ENCODE results near the gene GAS5.
"Not testable (repeated sequence)": the region's sequence is repeated elsewhere in the genome, so short reads cannot be mapped to it uniquely, and the experiment has no call there.

GAS5 gene

DNA sequence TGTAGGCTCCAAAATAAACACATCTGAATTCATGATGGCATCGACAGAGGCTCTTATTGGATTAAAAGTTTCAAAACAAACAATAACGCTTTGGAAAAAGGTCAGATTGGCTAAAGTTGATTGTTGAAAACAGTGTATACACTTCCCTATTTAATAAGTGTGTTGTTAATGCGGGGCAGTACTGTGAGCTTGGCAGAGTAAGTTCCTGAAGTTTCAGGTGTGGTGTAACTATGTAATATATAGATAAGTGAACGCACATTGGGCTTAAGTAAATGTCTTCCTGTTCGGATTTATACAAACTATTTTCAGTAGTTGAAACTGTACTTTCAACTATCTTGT is 1.2 kb upstream of the GAS5 start:
- DNase-seq (ENCODE audit: low read depth): no peak

DNA sequence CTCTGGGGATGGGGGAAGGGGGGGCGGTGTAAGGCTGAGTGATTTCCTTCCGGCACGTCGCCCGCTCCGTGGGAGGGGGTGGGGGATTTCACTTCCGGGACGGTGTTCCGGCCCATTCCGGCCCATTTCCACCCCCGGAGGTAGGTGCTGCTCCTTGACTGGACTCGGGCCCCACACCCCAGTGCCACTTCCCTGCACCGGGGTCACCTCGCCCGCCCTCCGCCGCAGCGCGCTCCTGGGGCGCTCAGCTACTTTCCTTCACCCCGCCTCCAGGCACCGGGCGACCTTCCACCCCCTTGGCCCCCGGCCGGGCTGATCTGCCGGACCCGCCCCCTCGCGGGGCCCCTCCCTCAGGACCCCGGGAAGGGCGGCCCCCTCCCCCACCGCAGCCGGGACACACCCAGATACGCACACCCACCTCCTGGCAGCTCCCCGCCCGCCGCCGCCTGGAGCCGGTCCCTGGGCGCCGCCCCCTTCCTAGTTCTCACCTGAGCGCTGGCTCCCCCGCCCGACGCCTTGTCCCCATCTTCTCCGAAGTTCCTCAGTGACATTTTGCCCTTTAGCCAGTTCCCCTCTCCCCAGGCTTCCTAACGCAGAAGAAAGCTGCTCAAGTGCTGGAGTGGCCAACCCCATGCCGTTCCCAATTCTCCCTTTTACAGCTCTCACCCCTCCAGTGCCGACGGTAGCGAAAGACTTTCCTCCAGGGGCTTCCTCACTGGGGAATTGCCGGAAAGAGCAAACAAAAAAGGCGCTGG is 654 bp upstream of the GAS5 start, which contains the start of gene ZBTB37:
Gene ZBTB37, plus strand, starts transcription at position 115 of the 755 bp plus-strand sequence. CDS start 1,846 bp downstream, outside the sequence.
- DNase-seq (ENCODE audit: low read depth): peak; percentile 50

DNA sequence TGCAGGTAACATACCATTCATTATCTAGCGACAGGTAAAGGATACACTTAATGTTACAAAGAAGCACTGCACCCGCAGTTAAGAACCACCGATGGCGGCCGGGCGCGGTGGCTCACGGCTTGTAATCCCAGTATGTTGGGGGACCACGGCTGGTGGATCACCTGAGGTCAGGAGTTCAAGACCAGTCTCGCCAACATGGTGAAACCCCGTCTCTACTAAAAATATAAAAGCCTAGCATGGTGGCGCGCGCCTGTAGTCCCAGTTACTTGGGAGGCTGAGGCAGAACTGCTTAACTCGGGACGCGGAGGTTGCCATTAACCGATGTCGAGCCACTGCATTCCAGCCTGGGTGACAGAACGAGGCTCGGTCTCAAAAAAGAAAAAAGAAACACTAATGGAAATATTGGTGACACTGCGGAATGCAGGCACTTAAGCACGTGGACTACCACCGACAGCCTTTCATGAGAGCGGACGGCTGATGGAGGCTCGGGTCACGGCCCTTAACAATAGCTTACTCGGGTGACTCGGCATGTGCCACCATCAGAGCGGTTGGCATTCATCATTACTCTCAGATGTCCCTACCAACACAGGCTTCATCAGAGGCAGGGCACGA is 542 bp downstream of the GAS5 start:
- DNase-seq (ENCODE audit: low read depth): peak; percentile 46

DNA sequence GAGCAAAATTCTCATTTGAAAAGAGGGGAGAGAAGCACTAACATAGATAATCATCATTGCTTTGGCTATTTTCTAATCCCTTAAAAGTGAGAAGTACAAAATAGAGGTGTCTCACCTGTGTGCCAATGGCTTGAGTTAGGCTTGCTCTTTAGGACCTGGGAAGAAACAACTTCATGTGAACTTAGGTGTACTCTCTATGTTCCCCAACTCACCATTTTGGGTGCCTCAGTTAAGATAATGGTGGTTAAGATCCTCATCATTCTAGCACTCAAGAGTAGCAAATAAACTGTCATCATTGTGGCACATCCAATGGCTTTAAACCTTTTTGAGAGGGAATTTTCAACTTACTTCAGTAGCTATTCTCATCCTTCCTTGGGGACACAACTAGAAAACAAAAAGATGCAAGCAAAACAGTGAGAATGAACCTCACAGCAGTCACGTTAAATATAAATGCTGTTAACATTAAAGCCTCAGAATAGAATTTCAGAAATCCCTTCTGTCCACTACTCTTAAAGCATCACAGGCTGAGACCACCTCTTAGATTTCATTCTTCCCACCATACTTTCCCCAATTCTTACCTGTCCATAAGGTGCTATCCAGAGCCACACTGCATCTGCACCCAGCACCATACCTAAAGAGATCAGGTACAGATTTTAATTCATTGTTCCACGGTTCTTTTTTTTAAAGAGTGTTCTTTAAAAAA is 1.2 kb downstream of the GAS5 start:
- DNase-seq (ENCODE audit: low read depth): no peak

DNA sequence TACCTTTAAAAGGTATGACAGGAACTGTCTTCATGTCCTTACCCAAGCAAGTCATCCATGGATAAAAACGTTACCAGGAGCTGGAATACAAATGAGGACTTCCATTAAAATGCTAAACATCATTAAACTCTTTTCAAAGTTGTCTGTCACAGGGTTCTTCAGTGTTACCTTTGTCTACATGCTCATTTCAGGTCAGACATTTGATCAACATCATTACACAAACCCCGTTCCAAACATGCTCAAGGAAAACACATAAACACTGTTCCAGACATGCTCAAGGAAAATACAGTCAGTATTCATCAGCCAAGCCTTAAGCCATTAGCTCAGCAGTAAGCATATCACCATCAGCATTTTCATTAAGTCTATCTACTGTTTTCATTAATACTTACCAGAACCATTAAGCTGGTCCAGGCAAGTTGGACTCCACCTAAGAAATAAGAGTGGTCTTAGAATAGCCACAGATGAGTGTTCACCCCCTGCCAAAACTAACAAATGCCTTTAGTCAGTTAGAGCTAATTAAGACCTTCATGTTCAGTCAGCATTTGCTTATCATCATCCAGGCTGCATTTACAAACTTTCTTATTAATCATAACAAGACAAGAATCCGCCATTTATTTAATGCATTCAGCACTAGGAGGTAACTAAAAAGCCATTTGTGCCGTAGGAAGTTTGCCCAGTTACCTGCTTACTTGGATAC is 2.2 kb downstream of the GAS5 start:
- DNase-seq (ENCODE audit: low read depth): peak; percentile 22

DNA sequence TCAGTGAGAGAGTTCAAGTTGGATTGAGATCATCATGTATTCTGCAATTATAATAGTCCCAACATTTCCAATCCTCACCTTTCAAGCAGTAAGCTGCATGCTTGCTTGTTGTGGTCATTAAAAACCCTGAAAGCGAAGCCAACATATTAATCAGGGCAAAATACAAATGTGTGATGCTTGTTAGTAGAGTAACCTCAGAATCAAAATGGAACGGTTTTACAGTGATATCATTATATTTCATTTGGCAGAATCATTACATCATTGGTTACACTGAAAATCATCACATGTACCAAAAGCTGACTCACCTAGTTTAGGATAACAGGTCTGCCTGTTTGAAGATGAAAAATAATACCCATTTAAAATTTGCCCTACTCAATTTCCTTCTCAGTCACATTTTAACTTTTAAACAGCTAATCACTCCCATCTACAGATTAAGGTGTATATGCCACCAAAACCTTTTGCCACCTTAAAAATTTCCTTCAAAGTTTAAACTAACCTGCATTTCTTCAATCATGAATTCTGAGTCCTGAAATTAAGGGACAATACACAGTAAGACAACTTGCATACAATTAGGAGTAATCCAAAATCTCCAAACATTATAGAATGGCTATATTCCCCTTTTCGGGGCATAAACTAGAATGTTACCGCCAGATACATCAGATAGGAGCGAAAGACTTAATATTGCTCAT is 3.5 kb downstream of the GAS5 start:
- DNase-seq (ENCODE audit: low read depth): peak; percentile 41

DNA sequence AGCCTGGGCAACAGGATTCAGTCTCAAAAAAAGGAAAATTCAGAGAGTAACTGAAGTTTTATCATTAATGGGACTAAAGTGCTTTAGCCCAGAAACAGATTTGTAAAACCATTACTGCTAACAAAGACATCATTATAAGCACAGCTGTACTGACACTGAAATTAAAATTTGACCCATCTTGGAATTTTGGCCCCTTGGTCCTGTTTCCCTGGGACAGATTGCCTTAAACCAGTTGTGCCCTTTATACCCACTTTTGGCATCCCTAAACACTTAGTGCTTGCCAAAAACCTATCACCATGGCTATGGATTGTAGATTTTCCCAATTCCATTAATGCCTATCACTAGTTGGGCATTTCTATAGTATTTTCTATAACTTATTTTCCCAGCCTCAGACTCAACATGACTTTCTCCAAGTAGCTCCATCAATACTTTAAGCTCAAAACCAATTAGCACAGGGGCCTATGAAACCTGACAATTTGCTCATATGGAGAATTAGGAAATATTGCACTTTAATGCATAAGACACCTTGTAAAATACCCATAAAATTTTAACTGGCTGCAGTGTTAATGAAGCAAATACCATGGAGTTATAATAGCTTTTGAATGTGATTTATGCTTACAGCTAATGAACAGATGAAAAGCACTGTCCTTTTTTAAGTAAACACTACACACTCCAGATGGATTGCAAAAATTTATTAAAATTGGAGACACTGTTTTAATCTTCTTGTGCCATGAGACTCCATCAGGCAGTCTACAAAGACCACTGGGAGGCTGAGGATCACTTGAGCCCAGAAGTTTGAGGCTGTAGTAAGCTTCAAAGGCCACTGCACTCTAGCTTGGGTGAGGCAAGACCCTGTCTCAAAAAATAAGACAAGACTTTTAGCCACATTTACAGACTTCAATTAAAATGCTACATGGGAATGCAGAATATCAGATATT is 4.3 kb downstream of the GAS5 start:
- DNase-seq (ENCODE audit: low read depth): no peak

DNA sequence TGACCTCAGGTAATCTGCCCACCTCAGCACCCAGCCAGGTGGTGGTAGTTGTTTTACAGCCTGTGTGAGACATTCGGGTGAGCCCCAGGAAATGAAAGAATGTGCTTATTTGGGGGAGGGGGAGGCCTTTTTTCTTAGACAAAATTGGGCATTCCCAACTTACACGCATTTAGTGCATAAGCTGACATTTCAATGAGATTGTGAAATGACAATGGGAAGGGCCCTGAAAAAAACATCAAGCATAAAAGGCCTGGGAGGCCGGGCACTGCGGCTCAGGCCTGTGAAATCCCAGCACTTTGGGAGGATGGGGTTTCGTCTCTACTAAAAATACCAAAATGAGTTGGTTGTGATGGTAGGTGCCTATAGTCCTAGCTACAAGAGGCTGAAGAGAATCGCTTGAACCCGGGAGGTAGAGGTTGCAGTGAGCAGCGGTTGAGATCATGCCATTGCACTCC is 5.0 kb downstream of the GAS5 start:
- DNase-seq (ENCODE audit: low read depth): peak; percentile 16

DNA sequence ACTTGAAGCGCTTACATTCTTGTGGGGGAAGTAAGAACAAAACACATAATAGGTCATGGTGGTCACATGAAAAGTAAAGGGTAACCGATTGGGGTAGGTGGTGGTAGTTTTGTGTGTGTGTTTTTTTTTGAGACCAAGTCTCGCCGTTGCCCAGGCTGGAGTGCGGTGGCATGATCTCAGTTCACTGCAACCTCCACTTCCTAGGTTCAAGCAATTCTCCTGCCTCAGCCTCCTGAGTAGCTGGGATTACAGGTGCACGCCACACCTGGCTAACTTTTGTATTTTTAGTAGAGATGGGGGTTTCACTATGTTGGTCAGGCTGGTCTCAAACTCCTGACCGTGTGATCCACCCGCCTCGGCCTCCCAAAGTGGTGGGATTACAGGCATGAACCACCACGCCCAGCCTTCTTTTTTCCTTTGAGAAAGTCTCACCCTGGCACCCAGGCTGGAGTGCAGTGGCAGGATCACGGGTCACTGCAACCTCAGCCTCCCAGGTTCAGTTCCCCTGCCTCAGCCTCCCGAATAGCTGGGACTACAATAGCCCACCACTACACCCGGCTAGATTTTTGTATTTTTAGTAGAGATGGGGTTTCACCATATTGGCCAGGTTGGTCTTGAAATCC is 5.5 kb downstream of the GAS5 start:
- not testable (repeated sequence) for DNase-seq (ENCODE audit: low read depth)

DNA sequence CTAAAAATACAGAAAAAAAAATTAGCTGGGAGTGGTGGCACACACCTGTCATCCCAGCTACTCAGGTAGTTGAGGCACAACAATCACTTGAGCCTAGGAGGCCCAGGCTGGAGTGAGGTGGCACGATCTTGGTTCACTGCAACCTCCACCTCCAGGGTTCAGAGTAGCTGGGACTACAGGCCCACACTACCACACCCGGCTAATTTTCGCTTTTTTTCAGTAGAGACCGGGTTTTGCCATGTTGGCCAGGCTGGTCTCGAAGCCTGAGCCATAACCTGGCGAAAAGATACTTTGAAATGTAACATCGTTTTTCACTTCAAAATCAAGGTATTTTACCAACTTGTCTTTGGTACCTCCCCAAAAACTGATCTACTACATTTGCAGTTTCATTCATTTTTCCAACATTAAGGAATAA is 6.1 kb downstream of the GAS5 start:
- DNase-seq (ENCODE audit: low read depth): no peak

DNA sequence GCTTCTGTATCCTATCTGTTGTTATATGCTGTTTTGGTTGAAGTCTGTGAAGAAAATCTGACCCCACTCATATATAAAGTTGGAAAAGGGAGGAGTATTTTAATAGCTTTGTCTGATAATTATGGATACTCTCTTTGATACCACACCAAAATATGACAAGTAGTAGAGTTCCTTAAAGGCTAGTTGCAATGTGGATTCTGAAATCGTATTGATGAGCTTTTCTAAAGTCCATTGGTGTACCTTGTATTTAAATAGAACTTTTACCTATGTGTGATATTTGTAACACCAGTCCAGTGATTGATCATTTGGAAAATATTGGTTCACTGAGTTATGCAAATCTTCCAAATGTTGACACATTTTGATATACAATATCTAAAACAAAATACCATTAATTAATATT is 7.7 kb downstream of the GAS5 start:
- DNase-seq (ENCODE audit: low read depth): no peak

DNA sequence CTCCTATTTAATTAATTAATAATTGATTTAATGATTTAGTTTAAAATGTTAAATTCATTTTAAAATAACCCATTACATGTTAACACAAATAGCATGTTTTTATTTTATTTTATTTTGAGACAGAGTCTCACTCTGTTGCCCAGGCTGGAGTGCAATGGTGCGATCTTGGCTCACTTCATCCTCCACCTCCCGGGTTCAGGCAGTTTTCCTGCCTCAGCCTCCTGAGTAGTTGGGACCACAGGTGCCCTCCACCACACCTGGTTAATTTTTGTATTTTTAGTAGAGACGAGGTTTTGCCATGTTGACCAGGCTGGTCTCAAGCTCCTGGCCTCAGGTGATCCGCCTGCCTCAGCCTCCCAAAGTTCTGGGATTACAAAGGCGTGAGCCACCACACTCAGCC is 8.2 kb downstream of the GAS5 start:
- DNase-seq (ENCODE audit: low read depth): not testable (repeated sequence)

DNA sequence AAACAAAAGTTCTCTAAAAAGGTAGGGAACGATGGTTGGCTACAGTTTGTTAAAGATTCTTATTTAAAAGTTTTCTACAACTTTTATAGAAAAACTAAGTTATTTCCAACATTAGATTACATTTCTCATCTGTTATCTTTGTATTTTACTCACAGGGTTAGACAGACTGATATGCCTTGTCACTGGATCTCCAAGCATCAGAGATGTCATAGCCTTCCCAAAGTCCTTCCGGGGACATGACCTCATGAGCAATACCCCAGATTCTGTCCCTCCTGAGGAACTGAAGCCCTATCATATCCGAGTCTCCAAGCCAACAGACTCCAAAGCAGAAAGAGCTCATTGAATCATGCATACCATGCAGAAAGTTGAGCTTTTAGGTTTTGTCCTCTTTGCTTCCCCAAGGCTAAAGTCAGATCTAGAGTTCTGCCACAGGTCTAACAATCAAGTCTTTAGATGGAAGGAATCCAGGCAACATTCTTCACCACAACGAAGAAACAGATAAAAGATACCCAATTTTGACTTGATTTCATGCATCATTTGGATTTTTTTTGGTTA is 10.3 kb downstream of the GAS5 start:
- DNase-seq (ENCODE audit: low read depth): peak; percentile 30

DNA sequence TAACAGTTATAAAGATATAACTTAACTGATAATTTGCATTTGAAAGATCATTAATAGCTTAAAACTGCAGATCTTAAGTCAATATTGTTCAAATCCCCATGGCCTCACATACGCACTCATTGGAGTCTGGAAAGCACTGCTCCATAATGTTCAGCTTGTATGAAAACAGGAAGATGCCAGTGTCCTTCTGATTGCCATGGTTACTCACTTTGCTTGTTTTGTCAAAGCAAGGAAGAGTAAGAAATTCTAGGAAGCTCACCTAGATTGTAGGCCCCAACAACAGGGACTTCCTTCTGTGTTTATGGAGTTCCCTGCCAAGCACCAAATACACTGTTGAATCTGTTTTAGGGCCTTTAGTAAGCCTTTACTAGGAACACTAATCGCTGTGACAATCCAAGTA is 10.9 kb downstream of the GAS5 start:
- DNase-seq (ENCODE audit: low read depth): peak; percentile 21

DNA sequence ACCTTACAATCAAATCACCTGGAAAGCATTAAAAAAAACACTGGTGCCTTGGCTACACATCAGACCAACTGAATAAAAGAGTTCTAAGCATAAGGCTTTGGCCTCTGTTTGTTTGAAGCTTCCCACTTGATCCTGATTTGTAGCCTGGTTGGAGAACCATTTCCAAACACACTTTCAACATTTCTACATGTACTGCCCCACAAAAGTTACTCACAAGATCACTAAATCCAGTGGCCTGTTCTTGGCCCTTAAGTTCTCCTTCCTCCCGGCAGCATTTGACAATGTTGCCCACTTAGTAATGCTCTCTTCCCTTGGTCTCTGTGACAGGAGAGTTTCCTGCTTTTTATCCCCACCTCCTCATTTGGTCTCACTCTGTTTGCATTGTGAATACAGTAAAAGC is 11.8 kb downstream of the GAS5 start:
- DNase-seq (ENCODE audit: low read depth): no peak

DNA sequence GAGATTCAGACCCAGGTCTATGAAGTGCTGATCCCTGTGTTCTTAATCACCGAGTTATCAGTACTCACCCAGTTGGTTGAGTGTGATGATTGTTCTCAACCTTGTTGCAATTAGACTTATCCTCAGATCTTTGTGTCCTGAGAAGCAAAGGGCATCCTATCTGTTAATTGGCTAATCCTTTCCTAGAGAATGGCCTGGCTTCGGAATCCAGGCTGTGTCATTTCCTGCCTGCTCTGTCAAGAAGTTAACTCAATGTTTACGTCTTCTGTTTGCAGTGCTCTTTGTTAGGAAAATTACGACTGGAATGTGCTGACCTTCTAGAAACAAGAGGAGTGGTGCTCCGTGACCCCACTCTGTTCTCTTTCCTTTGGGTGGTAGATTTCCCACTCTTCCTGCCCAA is 14.7 kb downstream of the GAS5 start:
- DNase-seq (ENCODE audit: low read depth): peak; percentile 88

DNA sequence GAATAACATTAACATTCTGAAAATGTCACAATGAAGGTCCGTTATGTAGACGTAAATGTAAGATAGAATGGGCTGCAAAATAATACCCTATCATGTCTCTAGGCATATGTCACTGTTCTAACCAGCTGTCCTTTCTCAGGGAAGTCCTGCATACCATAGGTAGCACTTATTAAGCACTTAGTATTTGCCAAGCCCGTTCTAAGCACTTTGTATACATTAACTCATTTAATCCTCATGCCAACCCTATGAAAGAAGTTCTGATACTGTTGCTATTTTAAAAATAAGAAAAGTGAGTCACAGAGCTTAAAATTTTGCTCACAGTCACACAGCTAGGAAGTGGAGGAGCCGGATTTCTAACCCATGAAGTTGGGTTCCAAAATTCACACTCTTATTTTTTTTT is 15.7 kb downstream of the GAS5 start:
- peak; percentile 27 for DNase-seq (ENCODE audit: low read depth)

DNA sequence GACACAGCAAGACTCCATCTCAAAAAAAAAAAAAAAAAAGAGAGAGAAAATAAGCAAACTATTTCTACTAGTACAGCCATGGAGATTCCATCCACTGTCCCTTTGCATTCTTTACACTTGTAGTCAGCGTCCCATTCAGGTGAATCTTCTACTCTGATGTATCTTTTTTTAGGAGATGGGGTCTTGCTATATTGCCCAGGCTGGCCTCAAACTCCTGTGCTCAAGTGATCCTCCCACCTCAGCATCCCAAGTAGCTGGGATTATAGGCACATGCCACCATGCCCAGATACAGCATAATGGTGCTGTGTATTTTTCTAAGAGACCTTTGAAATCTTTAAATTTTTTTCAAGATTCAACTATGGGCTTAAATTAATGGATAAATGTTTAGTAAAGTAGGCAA is 35.0 kb downstream of the GAS5 start:
- no peak for DNase-seq (ENCODE audit: low read depth)

DNA sequence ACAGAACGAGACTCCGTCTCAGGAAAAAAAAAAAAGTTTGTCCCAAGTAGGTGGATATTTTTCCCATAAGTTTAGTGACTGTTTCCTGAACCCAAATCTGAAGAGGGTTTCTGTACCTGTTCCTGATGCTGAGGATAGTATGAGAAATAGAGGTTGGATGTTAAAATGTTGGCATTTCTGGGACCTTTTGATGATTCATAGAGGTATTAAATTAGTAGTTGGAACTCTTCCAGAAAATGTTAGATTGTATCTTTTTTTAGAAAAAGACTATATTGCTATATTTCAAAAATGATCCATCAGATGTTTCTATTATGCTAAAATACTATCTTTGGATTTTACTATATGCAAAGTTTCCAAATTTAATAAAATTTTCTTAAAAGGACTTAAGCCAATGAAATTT is 40.2 kb downstream of the GAS5 start:
- peak; percentile 8 for DNase-seq (ENCODE audit: low read depth)

Data from iris pigment epithelial cell (primary cell).